Measurements from ENCODE around the gene ALPL. TPM values are rescaled to one million over a fixed set of nuclear protein-coding genes. Genes with fewer than 3 reads are reported as not detected.

The ALPL gene
- total and polyA plus RNA-seq, 9 donors: 1.2 to 9.2 (median 3.8) TPM

DNA sequence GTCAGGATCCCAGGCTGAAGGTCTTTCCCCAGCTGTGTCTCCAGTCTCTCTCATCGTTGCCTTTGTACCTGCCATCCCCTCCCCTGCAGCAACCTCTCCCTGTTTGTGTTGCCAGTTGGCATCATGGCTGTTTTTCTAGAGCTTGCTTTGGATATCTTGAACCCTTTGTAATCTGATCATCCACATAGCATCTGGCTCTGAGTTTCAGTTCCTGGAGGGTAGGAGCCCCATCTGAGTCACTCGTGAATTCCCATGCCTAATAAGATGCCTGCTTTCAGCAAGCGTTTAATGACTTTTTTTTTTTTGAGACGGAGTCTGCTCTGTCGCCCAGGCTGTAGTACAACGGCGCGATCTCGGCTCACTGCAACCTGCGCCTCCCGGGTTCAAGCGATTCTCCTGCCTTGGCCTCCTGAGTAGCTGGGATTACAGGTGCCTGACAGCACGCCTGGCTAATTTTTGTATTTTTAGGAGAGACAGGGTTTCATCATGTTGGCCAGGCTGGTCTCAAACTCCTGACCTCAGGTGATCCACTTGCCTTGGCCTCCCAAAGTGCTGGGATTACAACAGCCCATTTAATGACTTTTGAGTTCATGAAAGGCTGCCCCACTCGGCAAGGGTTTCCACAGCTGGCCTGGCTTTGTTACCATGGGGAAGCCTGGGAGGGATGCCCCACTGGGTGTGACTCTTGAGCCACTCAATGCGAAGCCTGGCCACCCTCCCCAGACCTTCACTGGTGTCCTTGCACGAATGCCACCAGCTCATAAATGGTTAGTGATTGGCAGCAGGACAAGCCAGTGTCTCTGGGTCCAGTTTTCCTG lies 11.9 kb downstream of the ALPL start:
- TF ChIP-seq EP300 (IDR thresholded peaks at IDR 0.05): no peak
- TF ChIP-seq POLR2A (IDR thresholded peaks at IDR 0.05): no peak
- TF ChIP-seq, protein P1, sequence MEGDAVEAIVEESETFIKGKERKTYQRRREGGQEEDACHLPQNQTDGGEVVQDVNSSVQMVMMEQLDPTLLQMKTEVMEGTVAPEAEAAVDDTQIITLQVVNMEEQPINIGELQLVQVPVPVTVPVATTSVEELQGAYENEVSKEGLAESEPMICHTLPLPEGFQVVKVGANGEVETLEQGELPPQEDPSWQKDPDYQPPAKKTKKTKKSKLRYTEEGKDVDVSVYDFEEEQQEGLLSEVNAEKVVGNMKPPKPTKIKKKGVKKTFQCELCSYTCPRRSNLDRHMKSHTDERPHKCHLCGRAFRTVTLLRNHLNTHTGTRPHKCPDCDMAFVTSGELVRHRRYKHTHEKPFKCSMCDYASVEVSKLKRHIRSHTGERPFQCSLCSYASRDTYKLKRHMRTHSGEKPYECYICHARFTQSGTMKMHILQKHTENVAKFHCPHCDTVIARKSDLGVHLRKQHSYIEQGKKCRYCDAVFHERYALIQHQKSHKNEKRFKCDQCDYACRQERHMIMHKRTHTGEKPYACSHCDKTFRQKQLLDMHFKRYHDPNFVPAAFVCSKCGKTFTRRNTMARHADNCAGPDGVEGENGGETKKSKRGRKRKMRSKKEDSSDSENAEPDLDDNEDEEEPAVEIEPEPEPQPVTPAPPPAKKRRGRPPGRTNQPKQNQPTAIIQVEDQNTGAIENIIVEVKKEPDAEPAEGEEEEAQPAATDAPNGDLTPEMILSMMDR (IDR thresholded peaks at IDR 0.05): no peak
- H3K36me3 ChIP-seq: no peaks in the 10 kb centered on the region
- 86 to 89% (median 88%) methylated on average over 16 of the region's 16 CpGs for WGBS, 3 donors
- no peak overlapping the region for H3K4me3 ChIP-seq
- H3K27me3 ChIP-seq: no peaks in the 10 kb centered on the region
- intact Hi-C loops (cut with DNase I): no loop called here
- no peaks in the 10 kb centered on the region for H3K4me1 ChIP-seq (ENCODE audit: insufficient read depth)
- no peaks in the 10 kb centered on the region for H3K9me3 ChIP-seq
- DNase-seq: no peak
- no peak overlapping the region for H3K27ac ChIP-seq

DNA sequence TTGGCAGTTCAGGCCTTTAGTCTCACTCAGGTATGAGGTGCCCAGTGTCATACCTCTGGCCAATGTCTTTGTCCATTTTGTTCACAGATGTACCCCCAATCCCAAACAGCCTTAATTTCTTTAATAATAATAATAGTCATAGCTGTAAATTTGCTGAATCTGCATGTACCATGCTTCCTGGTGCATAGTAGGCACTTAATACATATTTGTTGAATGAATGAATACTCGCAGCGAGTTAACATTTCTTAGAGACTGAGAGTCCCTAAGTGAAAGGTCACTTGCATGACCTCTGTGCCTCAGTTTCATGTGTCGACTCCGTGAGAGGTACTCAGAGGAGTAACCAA lies 12.5 kb downstream of the ALPL start:
- DNase-seq: no peak
- intact Hi-C loops (cut with DNase I): no loop called here
- H3K9me3 ChIP-seq: no peaks in the 10 kb centered on the region
- H3K27ac ChIP-seq: no peak overlapping the region
- no peak overlapping the region for H3K4me3 ChIP-seq
- H3K27me3 ChIP-seq: no peaks in the 10 kb centered on the region
- H3K4me1 ChIP-seq (ENCODE audit: insufficient read depth): no peaks in the 10 kb centered on the region
- 97 to 100% (median 98%) methylated on average over 4 of the region's 4 CpGs for WGBS, 3 donors
- H3K36me3 ChIP-seq: no peaks in the 10 kb centered on the region
- no peak for TF ChIP-seq POLR2A (IDR thresholded peaks at IDR 0.05)

DNA sequence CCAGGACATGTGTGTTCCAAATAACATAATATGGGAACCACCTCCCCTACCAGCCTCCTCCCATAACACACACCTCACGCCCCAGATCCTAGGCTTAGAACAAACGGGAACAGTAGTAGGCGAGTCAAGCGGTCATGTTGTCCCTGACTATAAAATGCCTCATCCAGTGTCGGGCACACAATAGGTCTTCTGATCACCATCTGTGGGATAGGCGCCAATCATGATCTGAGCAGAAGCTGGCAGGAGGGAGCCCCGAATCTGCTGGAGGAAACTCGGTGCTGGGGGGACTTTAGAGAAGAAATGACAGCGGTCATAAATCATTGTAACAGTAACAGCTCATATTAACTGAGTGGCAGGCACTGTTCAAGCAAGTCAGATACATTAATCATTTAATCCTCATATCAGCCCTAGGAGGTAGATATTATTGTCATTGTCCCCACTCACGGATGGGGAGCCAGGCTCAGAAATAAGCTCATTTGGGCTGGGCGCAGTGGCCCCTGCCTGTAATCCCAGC lies 13.4 kb downstream of the ALPL start:
- Histone ChIP-seq H3K27me3 (no peaks in the 10 kb centered on the region), H3K4me3 (no peak overlapping the region), H3K4me1 (ENCODE audit: insufficient read depth) (no peaks in the 10 kb centered on the region), H3K9me3 (no peaks in the 10 kb centered on the region), H3K36me3 (no peaks in the 10 kb centered on the region), H3K27ac (no peak overlapping the region)
- WGBS, 3 donors: 85 to 91% (median 89%) methylated on average over 11 of the region's 11 CpGs
- TF ChIP-seq EP300 (IDR thresholded peaks at IDR 0.05): no peak
- TF ChIP-seq POLR2A (IDR thresholded peaks at IDR 0.05): no peak
- TF ChIP-seq, protein P1 (IDR thresholded peaks at IDR 0.05): no peak
- intact Hi-C loops (cut with DNase I): no loop called here
- DNase-seq: no peak

DNA sequence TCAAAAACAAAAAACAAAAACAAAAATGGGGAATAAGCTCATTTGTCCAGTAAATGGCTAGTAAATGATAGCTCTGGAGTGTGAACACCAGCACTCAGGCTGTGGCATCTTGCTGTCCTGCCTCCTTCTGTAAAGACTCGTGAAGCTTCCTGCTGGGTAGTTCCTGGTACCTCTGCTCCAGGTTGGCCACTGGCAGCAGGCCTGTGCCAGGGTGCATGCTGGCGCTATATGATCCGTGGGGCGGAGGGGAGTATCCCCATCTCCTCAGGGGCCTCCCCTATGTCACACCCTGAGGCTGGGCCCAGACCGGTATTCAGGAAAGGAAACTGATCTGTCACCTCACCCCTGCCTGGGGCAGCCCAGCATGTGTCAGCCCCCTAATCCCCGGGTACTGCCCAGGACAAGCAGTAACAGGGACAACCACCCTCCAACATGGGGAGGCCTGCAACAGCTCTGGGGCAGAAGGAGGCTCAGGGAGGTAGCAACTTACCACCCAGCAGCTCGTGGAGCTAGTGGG lies 14.1 kb downstream of the ALPL start:
- Histone ChIP-seq H3K27me3 (no peaks in the 10 kb centered on the region), H3K27ac (no peak overlapping the region), H3K9me3 (no peaks in the 10 kb centered on the region), H3K4me1 (ENCODE audit: insufficient read depth) (no peaks in the 10 kb centered on the region), H3K4me3 (no peak overlapping the region), H3K36me3 (no peaks in the 10 kb centered on the region)
- no peak for DNase-seq
- no peak for TF ChIP-seq POLR2A (IDR thresholded peaks at IDR 0.05)
- no peak for TF ChIP-seq EP300 (IDR thresholded peaks at IDR 0.05)
- TF ChIP-seq, protein P1 (IDR thresholded peaks at IDR 0.05): no peak
- intact Hi-C loops (cut with DNase I): no loop called here
- WGBS, 3 donors: 93 to 97% (median 93%) methylated on average over 7 of the region's 7 CpGs

DNA sequence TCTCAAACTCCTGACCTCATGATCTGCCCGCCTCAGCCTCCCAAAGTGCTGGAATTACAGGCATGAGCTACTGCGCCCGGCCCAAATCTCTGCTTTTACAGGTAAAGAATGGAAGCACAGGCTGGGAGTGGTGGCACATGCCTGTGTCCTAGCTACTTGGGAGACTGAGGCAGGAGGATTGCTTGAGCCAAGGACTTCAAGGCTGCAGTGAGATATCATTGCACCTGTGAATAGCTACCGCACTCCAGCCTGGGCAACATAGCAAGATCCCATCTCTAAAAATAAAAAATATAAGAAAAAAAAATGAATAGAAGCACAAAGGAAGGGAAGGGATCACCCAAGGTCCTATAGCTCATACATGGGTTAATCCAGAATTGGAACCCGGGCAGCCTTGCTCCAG lies 15.0 kb downstream of the ALPL start:
- TF ChIP-seq, protein P1 (IDR thresholded peaks at IDR 0.05): no peak
- no peak for TF ChIP-seq EP300 (IDR thresholded peaks at IDR 0.05)
- no peak for TF ChIP-seq POLR2A (IDR thresholded peaks at IDR 0.05)
- intact Hi-C loops (cut with DNase I): no loop called here
- no peaks in the 10 kb centered on the region for H3K27me3 ChIP-seq
- H3K27ac ChIP-seq: no peak overlapping the region
- no peaks in the 10 kb centered on the region for H3K9me3 ChIP-seq
- no peaks in the 10 kb centered on the region for H3K4me1 ChIP-seq (ENCODE audit: insufficient read depth)
- 75 to 86% (median 85%) methylated on average over 5 of the region's 5 CpGs for WGBS, 3 donors
- no peaks in the 10 kb centered on the region for H3K36me3 ChIP-seq
- H3K4me3 ChIP-seq: no peak overlapping the region
- no peak for DNase-seq

All from ovary (tissue), 9 donors.